IMR-90 (cell line): ENCODE measurements around the gene MSH3. TPM values are rescaled to one million over a fixed set of nuclear protein-coding genes. Genes with fewer than 3 reads are reported as not detected.

Experiments used
- ATAC-seq: fragments of 200-7000 bp; cut with Tn5 transposase; 2 replicates; pipeline ENCODE4 v1.9.1; 2020; ENCODE audit warnings: low read depth, mild to moderate bottlenecking, moderate library complexity
- BruUV-seq: library from RNA; stranded (reverse); fragments of 400-500 nt; replicated peaks from 2 replicates; lab custom pipeline; 2021; lab: Mats Ljungman, UMichigan
- CTCF ChIA-PET: fragments of 300-600 bp; formaldehyde crosslinking; extraction: SDS; loops from one replicate; lab custom pipeline; 2021; ENCODE audit warnings: antibody characterized with exemption; lab: Yijun Ruan, JAX
- POLR2A ChIA-PET: fragments of 300-600 bp; sonication (Branson Sonifier 250); formaldehyde crosslinking; loops from one replicate; lab custom pipeline; 2022; ENCODE audit warnings: antibody characterized with exemption; ENCODE audit not compliant: unreplicated experiment; lab: Charles Lee
- DNase-seq: peaks from one replicate; pipeline ENCODE4 v3.0.0; 2013
- H2AFZ ChIP-seq: replicated peaks from 2 replicates; pipeline ENCODE3; 2013; ENCODE audit warnings: low read length, mild to moderate bottlenecking; ENCODE audit not compliant: poor library complexity
- H2AK5ac ChIP-seq: 2 replicates; pipeline ENCODE4 v1.6.1; 2013; ENCODE audit warnings: low read depth, low read length, inconsistent platforms
- H2AK9ac ChIP-seq: replicated peaks from 2 replicates; pipeline ENCODE3; 2013; ENCODE audit warnings: mild to moderate bottlenecking, low read depth, low read length, moderate library complexity; ENCODE audit not compliant: poor library complexity
- H2BK120ac ChIP-seq: 2 replicates; pipeline ENCODE4 v1.6.1; 2013; ENCODE audit warnings: low read depth, low read length, inconsistent platforms
- H2BK15ac ChIP-seq: 3 replicates; pipeline ENCODE4 v1.6.1; 2013; ENCODE audit warnings: low read depth, low read length, inconsistent platforms
- H2BK20ac ChIP-seq: 2 replicates; pipeline ENCODE4 v1.6.1; 2013; ENCODE audit warnings: low read depth, mild to moderate bottlenecking, inconsistent platforms, low read length, moderate library complexity
- H2BK5ac ChIP-seq: 2 replicates; pipeline ENCODE4 v1.6.1; 2013; ENCODE audit warnings: mild to moderate bottlenecking, low read depth, low read length, inconsistent platforms; ENCODE audit not compliant: poor library complexity, severe bottlenecking
- H3K14ac ChIP-seq: replicated peaks from 2 replicates; pipeline ENCODE4 v1.6.1; 2013; ENCODE audit warnings: low read depth, low read length, inconsistent platforms
- H3K18ac ChIP-seq: 2 replicates; pipeline ENCODE4 v1.6.1; 2013; ENCODE audit warnings: low read depth, low read length, control low read depth
- H3K23ac ChIP-seq: 2 replicates; pipeline ENCODE4 v1.6.1; 2013; ENCODE audit warnings: low read depth, low read length, inconsistent platforms
- H3K27ac ChIP-seq: 2 replicates; pipeline ENCODE4 v1.5.1; 2013; ENCODE audit warnings: mild to moderate bottlenecking, control low read depth, low read length; ENCODE audit not compliant: insufficient read depth
- H3K27me3 ChIP-seq: 2 replicates; pipeline ENCODE4 v1.6.1; 2013; ENCODE audit warnings: low read length; ENCODE audit not compliant: control insufficient read depth, insufficient read depth
- H3K36me3 ChIP-seq: 2 replicates; pipeline ENCODE4 v1.6.1; 2013; ENCODE audit warnings: low read length, mixed read lengths; ENCODE audit not compliant: control insufficient read depth, insufficient read depth
- H3K4ac ChIP-seq: 2 replicates; pipeline ENCODE4 v1.6.1; 2013; ENCODE audit warnings: low read depth, low read length, inconsistent platforms
- H3K4me1 ChIP-seq: 2 replicates; pipeline ENCODE4 v1.6.1; 2013; ENCODE audit warnings: low read length, mixed read lengths; ENCODE audit not compliant: control insufficient read depth, insufficient read depth
- H3K4me2 ChIP-seq: 2 replicates; pipeline ENCODE4 v1.6.1; 2013; ENCODE audit warnings: low read depth, mild to moderate bottlenecking, control low read depth, low read length, moderate library complexity
- H3K4me3 ChIP-seq: 2 replicates; pipeline ENCODE4 v1.5.1; 2013; ENCODE audit warnings: low read depth, mild to moderate bottlenecking, control low read depth, low read length, moderate library complexity; ENCODE audit not compliant: insufficient read depth
- H3K56ac ChIP-seq: 2 replicates; pipeline ENCODE4 v1.6.1; 2013; ENCODE audit warnings: low read length, inconsistent platforms; ENCODE audit not compliant: insufficient read depth; ENCODE audit errors: extremely low read depth
- H3K79me1 ChIP-seq, 2 experiments: 2 replicates each; pipeline ENCODE4 v1.6.1; 2013; ENCODE audit warnings: low read length in 2 of 2, inconsistent platforms in 1 of 2, low read depth in 1 of 2
- H3K9ac ChIP-seq: 2 replicates; pipeline ENCODE4 v1.6.1; 2013; ENCODE audit warnings: low read depth, low read length, control low read depth
- H3K9me1 ChIP-seq: 2 replicates; pipeline ENCODE4 v1.6.1; 2013; ENCODE audit warnings: low read length, inconsistent platforms; ENCODE audit not compliant: insufficient read depth
- H3K9me3 ChIP-seq: 2 replicates; pipeline ENCODE4 v1.6.1; 2013; ENCODE audit warnings: low read length; ENCODE audit not compliant: control insufficient read depth, insufficient read depth
- H4K20me1 ChIP-seq: 2 replicates; pipeline ENCODE4 v1.6.1; 2013; ENCODE audit warnings: low read length, inconsistent platforms; ENCODE audit not compliant: insufficient read depth
- H4K5ac ChIP-seq: 2 replicates; pipeline ENCODE4 v1.6.1; 2013; ENCODE audit warnings: mild to moderate bottlenecking, low read depth, low read length, control low read depth
- H4K8ac ChIP-seq, 2 experiments: 2 replicates each; pipeline ENCODE4 v1.6.1; 2013; ENCODE audit warnings: low read depth in 2 of 2, low read length in 2 of 2, control low read depth in 1 of 2, inconsistent platforms in 1 of 2
- H4K91ac ChIP-seq: 2 replicates; pipeline ENCODE4 v1.6.1; 2013; ENCODE audit warnings: low read depth, low read length, inconsistent platforms; ENCODE audit not compliant: insufficient read depth
- MAFK ChIP-seq: IDR thresholded peaks from 2 replicates; pipeline ENCODE4 v1.6.1; 2012; ENCODE audit warnings: low read depth, low read length, improper control_type of control experiment
- MXI1 ChIP-seq: IDR thresholded peaks from 2 replicates; pipeline ENCODE4 v1.6.1; 2012; ENCODE audit warnings: low read depth, mild to moderate bottlenecking, low read length, moderate library complexity, borderline replicate concordance
- WGBS, 2 experiments: methylation state at CpG; one replicate each; pipeline versions ENCODE4 v1.1.5 to v1.1.7; 2013; ENCODE audit warnings: missing lambda C conversion rate in 2 of 2; ENCODE audit not compliant: insufficient read length in 1 of 2; ENCODE audit errors: extremely low coverage in 2 of 2; 5-methylcytosine and 5-hydroxymethylcytosine counted together
- dilution Hi-C: fragments of 300-500 bp; cut with HindIII; formaldehyde crosslinking; loops from one replicate; pipeline ENCODE4 v1.14.3; 2018; ENCODE audit warnings: low sequenced_read_pairs; ENCODE audit not compliant: unreplicated experiment
- in situ Hi-C: fragments of 300-500 bp; cut with MboI; formaldehyde crosslinking; loops from 3 replicates; pipeline ENCODE4 v1.14.3; 2019; ENCODE audit warnings: low sequenced_read_pairs, inconsistent platforms, mixed read lengths
- intact Hi-C: fragments of 100-400 bp; cut with micrococcal nuclease; formaldehyde crosslinking; loops from 2 replicates; pipeline ENCODE4 v1.10.0; 2022
- polyA plus RNA-seq, 3 experiments: library from polyadenylated mRNA; depleted of rRNA; stranded (reverse); fragments of >200 nt; gene quantifications; 2 replicates each; pipeline ENCODE4 v1.2.3, GENCODE V29; 2012; ENCODE audit warnings: low replicate concordance in 1 of 3
- total RNA-seq: library from RNA; depleted of rRNA; stranded (reverse); fragments of >200 nt; gene quantifications from 2 replicates; pipeline ENCODE4 v1.2.3, GENCODE V29; 2012

Gene MSH3
- total and polyA plus RNA-seq, 2 of the 4 experiments (the other 2 are of a cell fraction) = 4.6 to 13.3 TPM

DNA sequence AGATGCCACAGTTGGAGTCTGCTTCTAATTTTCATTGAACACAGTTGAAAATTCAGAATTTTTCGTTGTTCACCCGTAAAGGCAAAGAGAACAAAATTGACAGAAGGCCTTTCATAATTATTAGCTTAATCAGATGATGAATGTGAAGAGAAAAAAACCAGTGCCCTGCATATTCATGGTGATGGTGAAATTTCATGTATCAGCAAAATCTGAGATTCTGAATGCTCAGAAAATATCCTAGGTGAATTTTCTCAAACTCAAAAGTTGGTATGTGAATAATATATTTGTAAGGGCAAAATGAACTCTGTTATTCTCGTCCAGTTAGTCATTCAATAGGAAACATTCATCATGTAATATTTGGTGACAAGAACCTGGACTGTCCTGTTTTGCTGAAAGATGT is 136.2 kb downstream of the MSH3 start:
- no TSS peak for BruUV-seq
- H3K23ac ChIP-seq = no peak overlapping the region
- no peaks in the 10 kb centered on the region; the same call in 1 of the 2 replicates for H3K9me1 ChIP-seq
- no peaks in the 10 kb centered on the region for H3K79me1 ChIP-seq
- no peak overlapping the region for H4K8ac ChIP-seq
- no peak overlapping the region for H2BK20ac ChIP-seq
- no peak overlapping the region for H4K5ac ChIP-seq
- no peak overlapping the region for H3K9ac ChIP-seq
- H3K4ac ChIP-seq = no peak overlapping the region
- no peak overlapping the region for H2AFZ ChIP-seq
- no peak overlapping the region for H2BK120ac ChIP-seq
- no peaks in the 10 kb centered on the region for H3K4me1 ChIP-seq
- no peak overlapping the region for H3K14ac ChIP-seq
- ChIA-PET POLR2A (no interaction called here), CTCF (no interaction called here)
- no peak overlapping the region for H3K56ac ChIP-seq
- no peak overlapping the region for H4K91ac ChIP-seq
- H3K9me3 ChIP-seq = no peaks in the 10 kb centered on the region
- no peak overlapping the region for H3K4me3 ChIP-seq
- dilution Hi-C loops = no loop called here
- DNase-seq (no peak), ATAC-seq (no peak)
- H2AK5ac ChIP-seq = no peak overlapping the region
- no peak overlapping the region for H3K27ac ChIP-seq
- H3K4me2 ChIP-seq = no peak overlapping the region
- TF ChIP-seq MAFK = peak; percentile 82
- no peak for TF ChIP-seq MXI1
- no peak overlapping the region for H2BK15ac ChIP-seq
- H3K27me3 ChIP-seq = no peaks in the 10 kb centered on the region
- no peak overlapping the region for H2AK9ac ChIP-seq
- H3K36me3 ChIP-seq = peaks cover 13% of the 10 kb centered on the region
- intact Hi-C loops = no loop called here
- H4K20me1 ChIP-seq = no peaks in the 10 kb centered on the region
- WGBS, 2 experiments = no CpG with 5 or more reads among the region's 3 CpGs
- H3K18ac ChIP-seq = no peak overlapping the region
- no peak overlapping the region for H2BK5ac ChIP-seq
- in situ Hi-C loops = no loop called here
